GM12878 (cell line): ENCODE results near the gene NAA15. TPM values are rescaled to one million over a fixed set of nuclear protein-coding genes. Genes with fewer than 3 reads are reported as not detected.

Experiments
- ATAC-seq: fragments of 200-7000 bp; cut with Tn5 transposase; 3 replicates; pipeline ENCODE4 v1.9.1; 2020; ENCODE audit warnings: mild to moderate bottlenecking, moderate library complexity
- BruUV-seq: library from RNA; stranded (reverse); fragments of 400-500 nt; replicated peaks from 2 replicates; lab custom pipeline; 2021; lab: Mats Ljungman, UMichigan
- CTCF ChIA-PET: fragments of 300-600 bp; sonication (Branson Sonifier 250); formaldehyde crosslinking; extraction: SDS; loops from one replicate; lab custom pipeline; 2021; ENCODE audit warnings: inconsistent platforms; lab: Yijun Ruan, JAX
- POLR2A ChIA-PET: fragments of 350-600 bp; formaldehyde crosslinking; extraction: SDS; loops from one replicate; lab custom pipeline; 2021; ENCODE audit warnings: inconsistent platforms; lab: Charles Lee
- RAD21 ChIA-PET: fragments of 300-600 bp; sonication (Branson Sonifier 250); formaldehyde crosslinking; loops from one replicate; lab custom pipeline; 2023; ENCODE audit warnings: antibody characterized with exemption; ENCODE audit not compliant: unreplicated experiment; lab: Charles Lee
- SMC1A ChIA-PET: fragments of 300-600 bp; sonication (Branson Sonifier 250); formaldehyde crosslinking; loops from one replicate; lab custom pipeline; 2023; ENCODE audit not compliant: unreplicated experiment, uncharacterized antibody; lab: Charles Lee
- DNase-seq: peaks from one replicate; pipeline ENCODE4 v3.0.0-alpha.2; 2011; ENCODE audit warnings: low read depth, low spot score
- FAIRE-seq: peaks from 3 replicates; lab custom pipeline; 2011; peaks lifted over from hg19 to GRCh38; lab: Jason Lieb, UNC
- H2AFZ ChIP-seq: 2 replicates; pipeline ENCODE4 v1.6.0; 2011; ENCODE audit warnings: low read depth, low read length, control low read depth; ENCODE audit not compliant: control insufficient read depth
- H3K27ac ChIP-seq: 2 replicates; pipeline ENCODE4 v1.5.1; 2011; ENCODE audit warnings: control low read depth; ENCODE audit not compliant: control insufficient read depth, insufficient read depth
- H3K27me3 ChIP-seq, 2 experiments: replicated peaks in 1 of 2; 2 replicates each; pipeline versions ENCODE4 v1.6.0 to v1.6.1; 2011; ENCODE audit warnings: low read length in 1 of 2; ENCODE audit not compliant: control insufficient read depth in 2 of 2, insufficient read depth in 2 of 2
- H3K36me3 ChIP-seq, 2 experiments: 2 replicates each; pipeline ENCODE4 v1.5.1; 2011; ENCODE audit warnings: low read length in 1 of 2; ENCODE audit not compliant: control insufficient read depth in 2 of 2, insufficient read depth in 2 of 2
- H3K4me1 ChIP-seq: 2 replicates; pipeline ENCODE4 v1.6.1; 2011; ENCODE audit warnings: mild to moderate bottlenecking, low read length, moderate library complexity, mixed read lengths; ENCODE audit not compliant: control insufficient read depth, insufficient read depth
- H3K4me2 ChIP-seq: 2 replicates; pipeline ENCODE4 v1.6.0; 2011; ENCODE audit warnings: control low read depth; ENCODE audit not compliant: control insufficient read depth, insufficient read depth
- H3K4me3 ChIP-seq: fragments of 200-600 bp; sonication (generic); 2 replicates; pipeline ENCODE4 v1.5.1; 2016
- H3K79me2 ChIP-seq: 2 replicates; pipeline ENCODE4 v1.6.0; 2011; ENCODE audit warnings: low read length; ENCODE audit not compliant: control insufficient read depth, insufficient read depth
- H3K9ac ChIP-seq: 2 replicates; pipeline ENCODE4 v1.8.0; 2011; ENCODE audit warnings: low read length, control low read depth, mixed read lengths; ENCODE audit not compliant: control insufficient read depth, insufficient read depth
- H3K9me3 ChIP-seq: replicated peaks from 3 replicates; pipeline ENCODE4 v1.5.1; 2011; ENCODE audit warnings: mild to moderate bottlenecking, low read length; ENCODE audit not compliant: control insufficient read depth, insufficient read depth
- H4K20me1 ChIP-seq: 2 replicates; pipeline ENCODE4 v1.6.0; 2011; ENCODE audit not compliant: control insufficient read depth, insufficient read depth
- BACH1 ChIP-seq: fragments of 450-650 bp; IDR thresholded peaks from 2 replicates; pipeline ENCODE4 v1.6.1; 2017; ENCODE audit warnings: mild to moderate bottlenecking, borderline replicate concordance
- NR2C1 ChIP-seq: fragments of 450-650 bp; IDR thresholded peaks from 2 replicates; pipeline ENCODE4 v1.6.1; 2017; ENCODE audit warnings: antibody characterized with exemption, mild to moderate bottlenecking, moderate library complexity
- RB1 ChIP-seq: fragments of 450-650 bp; formaldehyde crosslinking; IDR thresholded peaks from 2 replicates; pipeline ENCODE4 v1.6.1; 2017; ENCODE audit warnings: mild to moderate bottlenecking, borderline replicate concordance
- SPI1 ChIP-seq: IDR thresholded peaks from 2 replicates; pipeline ENCODE4 v1.6.1; 2011; ENCODE audit warnings: low read depth, mild to moderate bottlenecking, low read length, moderate library complexity, borderline replicate concordance; ENCODE audit not compliant: insufficient read depth
- YY1 ChIP-seq: IDR thresholded peaks from 2 replicates; pipeline ENCODE4 v1.6.1; 2011; ENCODE audit warnings: low read depth, mild to moderate bottlenecking, low read length
- WGBS: methylation state at CpG from one replicate; pipeline ENCODE4 v1.1.6; 2016; ENCODE audit warnings: low lambda C conversion rate; ENCODE audit not compliant: insufficient replicate concordance, insufficient coverage; ENCODE audit errors: missing lambda C conversion rate; 5-methylcytosine and 5-hydroxymethylcytosine counted together
- in situ Hi-C: fragments of 300-500 bp; cut with MboI; formaldehyde crosslinking; loops from 9 replicates; pipeline ENCODE4 v1.14.3; 2018; ENCODE audit warnings: mixed read lengths
- intact Hi-C: fragments of 100-400 bp; cut with micrococcal nuclease; formaldehyde crosslinking; loops from one replicate; pipeline ENCODE4 v1.14.2; 2022; ENCODE audit not compliant: unreplicated experiment
- polyA plus RNA-seq, 11 experiments: library from polyadenylated mRNA; depleted of rRNA in 4 of 11; unstranded in 6 of 11; stranded (reverse) in 5 of 11; fragments of >200 nt; fragmentation: Nextera tagmentation in 4 of 11; fragmentation: Illumina TruSeq in 1 of 11; extraction: Ambion mirVana in 4 of 11; extraction: Trizol in 1 of 11; gene quantifications; 1 replicate in 1 of 11; 2 replicates in 10 of 11; pipeline versions ENCODE4 v1.2.1 to v1.2.3, GENCODE V29; 2011 to 2016; ENCODE audit warnings: inconsistent platforms in 2 of 11, missing spikeins in 2 of 11, low read depth in 1 of 11
- total RNA-seq, 4 experiments: library from RNA; depleted of rRNA in 3 of 4; stranded (reverse); fragments of >200 nt in 3 of 4; fragmentation: Illumina TruSeq in 1 of 4; extraction: Trizol in 1 of 4; gene quantifications; 2 replicates each; pipeline versions ENCODE4 v1.2.1 to v1.2.3, GENCODE V29; 2013 to 2021
- TF ChIP-seq, protein P1 (sequence below): fragments of 450-650 bp; formaldehyde crosslinking; IDR thresholded peaks from 2 replicates; pipeline ENCODE4 v1.4.0; 2020; ENCODE audit warnings: mild to moderate bottlenecking, moderate library complexity
- TF ChIP-seq, protein P2 (sequence below): fragments of 450-650 bp; IDR thresholded peaks from 2 replicates; pipeline ENCODE4 v1.6.1; 2017; ENCODE audit warnings: mild to moderate bottlenecking, moderate library complexity
- TF ChIP-seq, protein P3 (sequence below): fragments of 450-650 bp; IDR thresholded peaks from 2 replicates; pipeline ENCODE4 v1.6.1; 2017; ENCODE audit warnings: low read depth, mild to moderate bottlenecking, moderate library complexity

Gene NAA15
- total and polyA plus RNA-seq, 10 of the 15 experiments (the other 5 are each of a cell fraction or from before 2014, with no cell fraction given) = 24.3 to 93.1 (median 51.9) TPM

DNA sequence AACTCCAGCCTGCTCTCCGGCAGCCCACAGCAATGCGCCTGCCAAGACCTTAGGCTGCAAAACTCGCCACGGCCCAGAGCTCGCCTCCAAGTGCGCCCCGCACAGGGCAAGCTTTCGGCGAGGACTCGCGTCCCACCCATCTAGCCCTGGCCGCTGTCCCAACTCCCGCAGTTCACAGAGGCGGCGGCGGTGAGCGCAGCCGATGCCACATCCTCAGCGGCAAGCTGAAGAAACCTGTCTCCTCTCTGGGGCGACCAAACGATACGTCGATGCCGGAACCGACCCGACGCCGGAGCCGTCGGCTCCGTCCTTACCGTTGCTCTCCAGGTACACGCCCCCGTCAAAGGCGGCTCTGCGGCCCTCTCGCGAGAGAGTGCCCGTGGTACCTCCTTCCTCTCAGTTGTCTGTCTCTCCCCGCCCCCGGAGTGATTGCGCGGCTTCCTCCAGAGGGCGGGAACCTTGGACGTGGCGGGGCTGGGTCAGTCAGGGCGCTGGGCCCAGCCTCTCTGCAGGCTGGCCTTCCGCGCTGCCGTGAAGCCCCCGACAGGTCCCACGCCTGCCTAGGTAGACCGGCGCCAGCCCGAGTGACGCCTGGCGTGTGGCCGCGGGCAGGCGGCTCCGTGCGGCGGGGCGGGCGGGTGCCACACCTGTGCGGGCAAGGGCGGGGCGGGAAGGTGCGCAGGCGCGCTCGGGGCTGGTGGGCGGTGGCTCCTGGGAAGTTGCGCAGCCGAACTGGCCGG, 152.2 kb downstream of the NAA15 start (continued):
- peak; percentile 29; the same call in 1 of the 2 replicates for TF ChIP-seq SPI1
- TF ChIP-seq, protein P1, sequence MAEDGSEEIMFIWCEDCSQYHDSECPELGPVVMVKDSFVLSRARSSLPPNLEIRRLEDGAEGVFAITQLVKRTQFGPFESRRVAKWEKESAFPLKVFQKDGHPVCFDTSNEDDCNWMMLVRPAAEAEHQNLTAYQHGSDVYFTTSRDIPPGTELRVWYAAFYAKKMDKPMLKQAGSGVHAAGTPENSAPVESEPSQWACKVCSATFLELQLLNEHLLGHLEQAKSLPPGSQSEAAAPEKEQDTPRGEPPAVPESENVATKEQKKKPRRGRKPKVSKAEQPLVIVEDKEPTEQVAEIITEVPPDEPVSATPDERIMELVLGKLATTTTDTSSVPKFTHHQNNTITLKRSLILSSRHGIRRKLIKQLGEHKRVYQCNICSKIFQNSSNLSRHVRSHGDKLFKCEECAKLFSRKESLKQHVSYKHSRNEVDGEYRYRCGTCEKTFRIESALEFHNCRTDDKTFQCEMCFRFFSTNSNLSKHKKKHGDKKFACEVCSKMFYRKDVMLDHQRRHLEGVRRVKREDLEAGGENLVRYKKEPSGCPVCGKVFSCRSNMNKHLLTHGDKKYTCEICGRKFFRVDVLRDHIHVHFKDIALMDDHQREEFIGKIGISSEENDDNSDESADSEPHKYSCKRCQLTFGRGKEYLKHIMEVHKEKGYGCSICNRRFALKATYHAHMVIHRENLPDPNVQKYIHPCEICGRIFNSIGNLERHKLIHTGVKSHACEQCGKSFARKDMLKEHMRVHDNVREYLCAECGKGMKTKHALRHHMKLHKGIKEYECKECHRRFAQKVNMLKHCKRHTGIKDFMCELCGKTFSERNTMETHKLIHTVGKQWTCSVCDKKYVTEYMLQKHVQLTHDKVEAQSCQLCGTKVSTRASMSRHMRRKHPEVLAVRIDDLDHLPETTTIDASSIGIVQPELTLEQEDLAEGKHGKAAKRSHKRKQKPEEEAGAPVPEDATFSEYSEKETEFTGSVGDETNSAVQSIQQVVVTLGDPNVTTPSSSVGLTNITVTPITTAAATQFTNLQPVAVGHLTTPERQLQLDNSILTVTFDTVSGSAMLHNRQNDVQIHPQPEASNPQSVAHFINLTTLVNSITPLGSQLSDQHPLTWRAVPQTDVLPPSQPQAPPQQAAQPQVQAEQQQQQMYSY (CRISPR knock-in tag) = no peak
- TF ChIP-seq RB1 = no peak; the same call in 1 of the 2 replicates

DNA sequence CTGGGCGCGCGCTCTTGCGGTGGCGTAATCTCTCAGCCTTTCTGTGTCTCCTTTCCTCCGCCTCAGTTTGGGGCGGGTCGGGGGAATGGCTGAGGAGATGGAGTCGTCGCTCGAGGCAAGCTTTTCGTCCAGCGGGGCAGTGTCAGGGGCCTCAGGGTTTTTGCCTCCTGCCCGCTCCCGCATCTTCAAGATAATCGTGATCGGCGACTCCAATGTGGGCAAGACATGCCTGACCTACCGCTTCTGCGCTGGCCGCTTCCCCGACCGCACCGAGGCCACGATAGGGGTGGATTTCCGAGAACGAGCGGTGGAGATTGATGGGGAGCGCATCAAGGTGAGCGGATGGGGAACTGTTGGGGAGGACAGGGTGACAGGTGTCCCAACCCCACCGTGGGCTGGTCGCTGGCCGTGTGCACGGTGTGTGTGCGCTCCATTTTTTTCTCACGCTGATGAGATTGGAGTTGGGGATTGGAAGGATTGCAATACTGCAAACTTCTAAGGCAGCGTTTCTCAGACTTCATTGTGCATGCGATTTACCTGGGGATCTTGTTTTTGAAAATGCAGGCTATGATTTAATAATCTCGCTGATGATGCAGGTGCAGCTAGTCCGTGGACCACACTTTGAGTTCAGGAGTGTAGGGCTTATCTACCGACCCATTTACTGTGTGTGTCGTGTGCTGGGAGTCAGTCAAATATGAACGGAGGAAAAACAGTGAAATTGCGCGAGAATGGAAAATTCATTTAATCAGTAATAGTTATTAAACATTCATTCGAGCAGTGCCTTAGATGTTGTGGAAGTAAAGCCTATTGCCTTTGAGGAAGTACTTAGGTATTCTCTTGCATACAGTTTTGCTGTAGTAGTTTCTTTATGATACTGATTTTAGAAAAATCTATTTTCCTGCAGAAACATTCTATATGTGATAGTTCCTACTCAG, 153.1 kb downstream of the NAA15 start, which contains the start of gene RAB33B:
RAB33B (plus strand) TSS at position 11 of the 935 bp plus-strand sequence; CDS start at position 86, 75 bp downstream.
- FAIRE-seq = no peak
- BruUV-seq = no TSS peak
- H3K9ac ChIP-seq = peak within 1 kb of the TSS; percentile 74
- WGBS = 2% methylated on average over 46 of the region's 46 CpGs
- H3K4me1 ChIP-seq = peaks cover 12% of the 10 kb centered on the region
- no peaks in the 10 kb centered on the region for H3K36me3 ChIP-seq
- H2AFZ ChIP-seq = peak within 1 kb of the TSS; percentile 88
- H3K4me2 ChIP-seq = peak within 1 kb of the TSS; percentile 73
- H3K27ac ChIP-seq = peak within 1 kb of the TSS; percentile 78
- no peaks in the 10 kb centered on the region for H3K27me3 ChIP-seq
- RAD21 ChIA-PET = no interaction called here
- SMC1A ChIA-PET = interaction anchor here (0.9 to 1.8 kb wide), 2 partner anchors 68 to 274 kb away, joined by 4 read pairs; no protein-coding TSS in a partner anchor
- peak; percentile 5 for ATAC-seq
- H3K79me2 ChIP-seq = peaks cover 53% of the 10 kb centered on the region
- H3K9me3 ChIP-seq = no peaks in the 10 kb centered on the region
- CTCF ChIA-PET = no interaction called here
- intact Hi-C loops = loop anchor here (5.0 to 10.0 kb wide), 3 partner anchors 150 to 437 kb away; partner anchors contain the start of genes NAA15, NDUFC1 and NOCT
- POLR2A ChIA-PET = interaction anchor here (0.5 to 1.1 kb wide), 4 partner anchors 47 to 437 kb away, joined by 3 to 4 read pairs (median 4); partner anchors contain the start of gene NAA15
- in situ Hi-C loops = no loop called here
- no peak for DNase-seq
- peak within 1 kb of the TSS; percentile 82 for H3K4me3 ChIP-seq
- H4K20me1 ChIP-seq = no peaks in the 10 kb centered on the region
- 0 out of 2 replicates have a peak, but pooled peaks have one; percentile 4 for TF ChIP-seq BACH1
- TF ChIP-seq, protein P2, sequence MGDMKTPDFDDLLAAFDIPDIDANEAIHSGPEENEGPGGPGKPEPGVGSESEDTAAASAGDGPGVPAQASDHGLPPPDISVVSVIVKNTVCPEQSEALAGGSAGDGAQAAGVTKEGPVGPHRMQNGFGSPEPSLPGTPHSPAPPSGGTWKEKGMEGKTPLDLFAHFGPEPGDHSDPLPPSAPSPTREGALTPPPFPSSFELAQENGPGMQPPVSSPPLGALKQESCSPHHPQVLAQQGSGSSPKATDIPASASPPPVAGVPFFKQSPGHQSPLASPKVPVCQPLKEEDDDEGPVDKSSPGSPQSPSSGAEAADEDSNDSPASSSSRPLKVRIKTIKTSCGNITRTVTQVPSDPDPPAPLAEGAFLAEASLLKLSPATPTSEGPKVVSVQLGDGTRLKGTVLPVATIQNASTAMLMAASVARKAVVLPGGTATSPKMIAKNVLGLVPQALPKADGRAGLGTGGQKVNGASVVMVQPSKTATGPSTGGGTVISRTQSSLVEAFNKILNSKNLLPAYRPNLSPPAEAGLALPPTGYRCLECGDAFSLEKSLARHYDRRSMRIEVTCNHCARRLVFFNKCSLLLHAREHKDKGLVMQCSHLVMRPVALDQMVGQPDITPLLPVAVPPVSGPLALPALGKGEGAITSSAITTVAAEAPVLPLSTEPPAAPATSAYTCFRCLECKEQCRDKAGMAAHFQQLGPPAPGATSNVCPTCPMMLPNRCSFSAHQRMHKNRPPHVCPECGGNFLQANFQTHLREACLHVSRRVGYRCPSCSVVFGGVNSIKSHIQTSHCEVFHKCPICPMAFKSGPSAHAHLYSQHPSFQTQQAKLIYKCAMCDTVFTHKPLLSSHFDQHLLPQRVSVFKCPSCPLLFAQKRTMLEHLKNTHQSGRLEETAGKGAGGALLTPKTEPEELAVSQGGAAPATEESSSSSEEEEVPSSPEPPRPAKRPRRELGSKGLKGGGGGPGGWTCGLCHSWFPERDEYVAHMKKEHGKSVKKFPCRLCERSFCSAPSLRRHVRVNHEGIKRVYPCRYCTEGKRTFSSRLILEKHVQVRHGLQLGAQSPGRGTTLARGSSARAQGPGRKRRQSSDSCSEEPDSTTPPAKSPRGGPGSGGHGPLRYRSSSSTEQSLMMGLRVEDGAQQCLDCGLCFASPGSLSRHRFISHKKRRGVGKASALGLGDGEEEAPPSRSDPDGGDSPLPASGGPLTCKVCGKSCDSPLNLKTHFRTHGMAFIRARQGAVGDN = 0 out of 2 replicates have a peak, but pooled peaks have one; percentile 9
- peak; percentile 5; the same call in 1 of the 2 replicates for TF ChIP-seq YY1
- no peak for TF ChIP-seq NR2C1
- TF ChIP-seq, protein P3, sequence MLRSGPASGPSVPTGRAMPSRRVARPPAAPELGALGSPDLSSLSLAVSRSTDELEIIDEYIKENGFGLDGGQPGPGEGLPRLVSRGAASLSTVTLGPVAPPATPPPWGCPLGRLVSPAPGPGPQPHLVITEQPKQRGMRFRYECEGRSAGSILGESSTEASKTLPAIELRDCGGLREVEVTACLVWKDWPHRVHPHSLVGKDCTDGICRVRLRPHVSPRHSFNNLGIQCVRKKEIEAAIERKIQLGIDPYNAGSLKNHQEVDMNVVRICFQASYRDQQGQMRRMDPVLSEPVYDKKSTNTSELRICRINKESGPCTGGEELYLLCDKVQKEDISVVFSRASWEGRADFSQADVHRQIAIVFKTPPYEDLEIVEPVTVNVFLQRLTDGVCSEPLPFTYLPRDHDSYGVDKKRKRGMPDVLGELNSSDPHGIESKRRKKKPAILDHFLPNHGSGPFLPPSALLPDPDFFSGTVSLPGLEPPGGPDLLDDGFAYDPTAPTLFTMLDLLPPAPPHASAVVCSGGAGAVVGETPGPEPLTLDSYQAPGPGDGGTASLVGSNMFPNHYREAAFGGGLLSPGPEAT = peak; percentile 31; the same call in 1 of the 2 replicates
